ENCODE measurements around the gene NR1H4.

- TF ChIP-seq, protein P1, sequence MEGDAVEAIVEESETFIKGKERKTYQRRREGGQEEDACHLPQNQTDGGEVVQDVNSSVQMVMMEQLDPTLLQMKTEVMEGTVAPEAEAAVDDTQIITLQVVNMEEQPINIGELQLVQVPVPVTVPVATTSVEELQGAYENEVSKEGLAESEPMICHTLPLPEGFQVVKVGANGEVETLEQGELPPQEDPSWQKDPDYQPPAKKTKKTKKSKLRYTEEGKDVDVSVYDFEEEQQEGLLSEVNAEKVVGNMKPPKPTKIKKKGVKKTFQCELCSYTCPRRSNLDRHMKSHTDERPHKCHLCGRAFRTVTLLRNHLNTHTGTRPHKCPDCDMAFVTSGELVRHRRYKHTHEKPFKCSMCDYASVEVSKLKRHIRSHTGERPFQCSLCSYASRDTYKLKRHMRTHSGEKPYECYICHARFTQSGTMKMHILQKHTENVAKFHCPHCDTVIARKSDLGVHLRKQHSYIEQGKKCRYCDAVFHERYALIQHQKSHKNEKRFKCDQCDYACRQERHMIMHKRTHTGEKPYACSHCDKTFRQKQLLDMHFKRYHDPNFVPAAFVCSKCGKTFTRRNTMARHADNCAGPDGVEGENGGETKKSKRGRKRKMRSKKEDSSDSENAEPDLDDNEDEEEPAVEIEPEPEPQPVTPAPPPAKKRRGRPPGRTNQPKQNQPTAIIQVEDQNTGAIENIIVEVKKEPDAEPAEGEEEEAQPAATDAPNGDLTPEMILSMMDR (IDR thresholded peaks at IDR 0.05; ENCODE audit: low read length): no peak
- TF ChIP-seq EZH2 (optimal IDR thresholded peaks at IDR 0.05; ENCODE audit: low read depth, low read length): no peak
Measured at GRCh38 chr12:100578923-100579322, 105.3 kb downstream of the NR1H4 start.
